Neuronal stem cell (in vitro differentiated cells): ENCODE data around the gene KIF1A.
A peak's percentile ranks its signal among the peaks of the same experiment; 100 is the strongest.

Source experiments
- DNase-seq: peaks from one replicate; pipeline ENCODE4 v3.0.0-alpha.2; 2013; ENCODE audit warnings: low spot score
- H2AFZ ChIP-seq: one replicate; pipeline ENCODE4 v1.6.1; 2013; ENCODE audit warnings: mild to moderate bottlenecking, low read length, inconsistent platforms
- H2AK5ac ChIP-seq: 2 replicates; pipeline ENCODE4 v1.6.1; 2013; ENCODE audit warnings: low read depth, mild to moderate bottlenecking, inconsistent platforms, low read length, moderate library complexity, mixed read lengths
- H2BK120ac ChIP-seq: 2 replicates; pipeline ENCODE4 v1.6.1; 2013; ENCODE audit warnings: low read depth, mild to moderate bottlenecking, inconsistent platforms, low read length, moderate library complexity, mixed read lengths
- H2BK12ac ChIP-seq: one replicate; pipeline ENCODE4 v1.6.1; 2013; ENCODE audit warnings: low read length, inconsistent platforms
- H2BK15ac ChIP-seq: 2 replicates; pipeline ENCODE4 v1.6.1; 2013; ENCODE audit warnings: mild to moderate bottlenecking, low read length, inconsistent platforms, mixed read lengths
- H2BK5ac ChIP-seq: one replicate; pipeline ENCODE4 v1.6.1; 2013; ENCODE audit warnings: inconsistent platforms, mild to moderate bottlenecking, low read length, moderate library complexity
- H3K14ac ChIP-seq: one replicate; pipeline ENCODE4 v1.6.1; 2013; ENCODE audit warnings: low read length, inconsistent platforms
- H3K18ac ChIP-seq: 2 replicates; pipeline ENCODE4 v1.6.1; 2013; ENCODE audit warnings: low read length, inconsistent platforms
- H3K23ac ChIP-seq: 2 replicates; pipeline ENCODE4 v1.6.1; 2013; ENCODE audit warnings: low read depth, mild to moderate bottlenecking, mixed read lengths, low read length, inconsistent platforms; ENCODE audit not compliant: poor library complexity
- H3K27ac ChIP-seq: replicated peaks from 3 replicates; pipeline ENCODE4 v1.5.1; 2013; ENCODE audit warnings: low read length, inconsistent platforms
- H3K27me3 ChIP-seq, 3 experiments: 2 replicates each; pipeline ENCODE4 v1.6.1; 2013; ENCODE audit warnings: low read length in 3 of 3, mild to moderate bottlenecking in 2 of 3, inconsistent platforms in 1 of 3, low read depth in 1 of 3, mixed read lengths in 1 of 3, moderate library complexity in 1 of 3; ENCODE audit not compliant: control insufficient read depth in 3 of 3, insufficient read depth in 3 of 3
- H3K36me3 ChIP-seq, 2 donors: replicated peaks in 1 of 2; 2 replicates each; pipeline ENCODE4 v1.6.1; 2013; ENCODE audit warnings: low read length in 2 of 2; ENCODE audit not compliant: control insufficient read depth in 2 of 2, insufficient read depth in 2 of 2
- H3K4ac ChIP-seq: 2 replicates; pipeline ENCODE4 v1.6.1; 2013; ENCODE audit warnings: inconsistent platforms, mild to moderate bottlenecking, low read length, moderate library complexity
- H3K4me1 ChIP-seq, 2 donors: 1 replicate in 1 of 2; 2 replicates in 1 of 2; pipeline ENCODE4 v1.6.1; 2013; ENCODE audit warnings: low read length in 2 of 2, low read depth in 1 of 2; ENCODE audit not compliant: control insufficient read depth in 2 of 2, insufficient read depth in 1 of 2
- H3K4me2 ChIP-seq: one replicate; pipeline ENCODE4 v1.6.1; 2013; ENCODE audit warnings: mild to moderate bottlenecking, low read length, inconsistent platforms; ENCODE audit not compliant: insufficient read depth, poor library complexity, severe bottlenecking
- H3K4me3 ChIP-seq, 2 donors: 2 replicates each; pipeline ENCODE4 v1.5.1; 2013; ENCODE audit warnings: low read length in 2 of 2, mild to moderate bottlenecking in 2 of 2, inconsistent platforms in 1 of 2, moderate library complexity in 1 of 2
- H3K79me1 ChIP-seq: one replicate; pipeline ENCODE4 v1.6.1; 2013; ENCODE audit warnings: low read depth, mild to moderate bottlenecking, inconsistent platforms, low read length, moderate library complexity
- H3K9ac ChIP-seq: one replicate; pipeline ENCODE4 v1.6.1; 2013; ENCODE audit warnings: mild to moderate bottlenecking, low read depth, low read length, inconsistent platforms; ENCODE audit not compliant: poor library complexity
- H3K9me3 ChIP-seq, 2 donors: replicated peaks in 1 of 2; 2 replicates each; pipeline versions ENCODE3 to v1.6.1; 2013; ENCODE audit warnings: low read length in 2 of 2, mild to moderate bottlenecking in 2 of 2, inconsistent platforms in 1 of 2, low read depth in 1 of 2, mixed read lengths in 1 of 2, moderate library complexity in 1 of 2; ENCODE audit not compliant: control insufficient read depth in 2 of 2, insufficient read depth in 1 of 2
- H4K8ac ChIP-seq: one replicate; pipeline ENCODE4 v1.6.1; 2013; ENCODE audit warnings: low read depth, mild to moderate bottlenecking, inconsistent platforms, low read length, moderate library complexity
- H4K91ac ChIP-seq: one replicate; pipeline ENCODE4 v1.6.1; 2013; ENCODE audit warnings: low read length, low read depth, mild to moderate bottlenecking, inconsistent platforms; ENCODE audit not compliant: poor library complexity
- WGBS, 2 donors: extraction: QIAGEN DNeasy Blood & Tissue Kit; methylation state at CpG; one replicate each; pipeline ENCODE4 v1.1.7; 2013; ENCODE audit warnings: missing lambda C conversion rate in 2 of 2, mixed read lengths in 1 of 2; ENCODE audit not compliant: insufficient read length in 2 of 2, insufficient replicate concordance in 1 of 2; ENCODE audit errors: extremely low coverage in 2 of 2; 5-methylcytosine and 5-hydroxymethylcytosine counted together

The KIF1A gene

DNA sequence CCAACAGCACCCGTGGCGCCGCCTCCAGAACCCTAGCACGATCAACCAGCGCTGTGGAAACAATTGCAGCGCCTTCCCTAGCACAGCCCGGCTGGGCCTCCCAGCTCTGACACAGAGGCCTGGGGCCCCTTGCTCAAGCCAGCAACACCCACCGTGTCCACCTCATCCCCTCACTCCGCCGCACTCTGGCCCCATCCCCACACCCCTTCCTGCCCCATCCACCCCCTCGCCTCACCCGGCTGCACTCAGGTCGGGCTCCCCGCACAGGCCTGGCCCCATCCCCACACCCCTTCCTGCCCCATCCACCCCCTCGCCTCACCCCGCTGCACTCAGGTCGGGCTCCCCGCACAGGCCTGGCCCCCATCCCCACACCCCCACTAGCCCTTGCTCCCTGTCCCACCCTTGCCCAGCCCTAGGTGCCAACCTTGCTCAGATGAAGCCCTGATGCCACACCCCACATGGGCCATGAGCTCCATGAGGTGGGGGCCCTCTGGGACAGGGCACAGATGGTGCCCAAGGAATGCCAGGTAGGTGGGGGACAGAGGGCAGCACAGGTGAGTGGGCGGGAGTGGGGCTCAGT, 28.7 kb downstream of the KIF1A start:
- Histone ChIP-seq H3K36me3 (peaks cover 38% of the 10 kb centered on the region in 2 donors), H3K27ac (peak overlapping the region; percentile 81), H3K4me3 (no peak overlapping the region), H2BK12ac (peak overlapping the region; percentile 90), H3K18ac (peak overlapping the region; percentile 80), H3K23ac (no peak overlapping the region), H3K4me2 (no peak overlapping the region), H3K9ac (peak overlapping the region; percentile 70), H3K79me1 (peaks cover 25% of the 10 kb centered on the region), H4K91ac (peak overlapping the region; percentile 64), H3K4me1 (peaks cover 17 to 23% of the 10 kb centered on the region in 2 donors), H3K4ac (peak overlapping the region; percentile 66), H2BK5ac (peak overlapping the region; percentile 75), H3K14ac (peak overlapping the region; percentile 96), H3K9me3 (no peaks in the 10 kb centered on the region), H2BK120ac (no peak overlapping the region), H4K8ac (no peak overlapping the region), H2AFZ (no peak overlapping the region), H2BK15ac (peak overlapping the region; percentile 64), H2AK5ac (peak overlapping the region; percentile 92), H3K27me3 (no peaks in the 10 kb centered on the region)
- DNase-seq, result no peak
- no CpG with 5 or more reads among the region's 19 CpGs for WGBS, 2 donors

DNA sequence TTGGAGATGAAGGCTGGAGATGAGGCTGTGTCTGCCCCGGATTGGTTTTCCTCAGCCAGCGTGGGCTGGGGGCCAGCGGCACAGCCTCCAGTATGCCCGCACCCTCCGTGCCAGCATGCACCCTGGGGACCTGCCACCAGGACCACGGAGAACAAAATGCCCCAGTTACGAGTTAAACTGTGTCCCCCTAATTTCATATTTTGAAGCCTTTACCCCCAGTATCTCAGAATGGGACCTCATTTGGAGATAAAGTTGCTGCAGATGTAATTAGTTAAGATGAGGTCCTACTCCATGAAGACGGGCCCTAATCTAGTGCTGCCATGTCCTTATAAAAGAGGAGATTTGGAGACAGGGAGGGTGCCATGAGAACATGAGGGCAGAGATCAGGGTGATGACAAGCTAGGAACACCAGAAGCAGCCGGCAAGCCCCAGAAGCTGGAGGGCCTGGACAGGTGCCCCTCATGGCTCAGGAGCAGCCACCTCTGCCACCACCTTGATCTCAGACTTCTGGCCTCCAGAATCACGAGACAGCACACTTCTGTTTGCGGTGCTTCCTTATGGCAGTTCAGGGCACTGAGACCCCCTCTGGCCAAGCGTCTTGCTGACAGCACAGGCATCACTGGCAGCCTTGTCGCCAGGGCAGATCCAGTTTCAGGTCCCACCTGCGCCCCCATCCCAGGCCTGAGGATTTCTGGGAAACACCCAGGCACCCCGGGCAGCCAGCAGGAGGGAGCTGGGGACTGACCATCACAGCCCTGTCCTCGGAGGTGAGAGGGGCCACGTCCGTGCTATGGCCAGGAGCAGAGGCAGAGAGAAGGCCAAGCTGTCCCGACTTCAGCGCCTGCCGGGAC, 29.4 kb downstream of the KIF1A start:
- Histone ChIP-seq H2BK5ac (peak overlapping the region; percentile 75), H3K79me1 (peaks cover 27% of the 10 kb centered on the region), H2BK12ac (peak overlapping the region; percentile 90), H2AFZ (no peak overlapping the region), H3K9ac (peak overlapping the region; percentile 60), H2BK15ac (peak overlapping the region; percentile 37), H3K18ac (peak overlapping the region; percentile 80), H3K4me3 (no peak overlapping the region), H4K8ac (no peak overlapping the region), H3K9me3 (no peaks in the 10 kb centered on the region), H3K14ac (no peak overlapping the region), H3K23ac (peak overlapping the region; percentile 55), H4K91ac (no peak overlapping the region), H3K4ac (no peak overlapping the region), H2BK120ac (no peak overlapping the region), H3K4me1 (peaks cover 17 to 23% of the 10 kb centered on the region in 2 donors), H3K36me3 (peaks cover 37 to 38% of the 10 kb centered on the region in 2 donors), H3K27ac (no peak overlapping the region), H2AK5ac (peak overlapping the region; percentile 88), H3K4me2 (no peak overlapping the region), H3K27me3 (no peaks in the 10 kb centered on the region)
- no CpG with 5 or more reads among the region's 21 CpGs for WGBS, 2 donors
- no peak for DNase-seq

DNA sequence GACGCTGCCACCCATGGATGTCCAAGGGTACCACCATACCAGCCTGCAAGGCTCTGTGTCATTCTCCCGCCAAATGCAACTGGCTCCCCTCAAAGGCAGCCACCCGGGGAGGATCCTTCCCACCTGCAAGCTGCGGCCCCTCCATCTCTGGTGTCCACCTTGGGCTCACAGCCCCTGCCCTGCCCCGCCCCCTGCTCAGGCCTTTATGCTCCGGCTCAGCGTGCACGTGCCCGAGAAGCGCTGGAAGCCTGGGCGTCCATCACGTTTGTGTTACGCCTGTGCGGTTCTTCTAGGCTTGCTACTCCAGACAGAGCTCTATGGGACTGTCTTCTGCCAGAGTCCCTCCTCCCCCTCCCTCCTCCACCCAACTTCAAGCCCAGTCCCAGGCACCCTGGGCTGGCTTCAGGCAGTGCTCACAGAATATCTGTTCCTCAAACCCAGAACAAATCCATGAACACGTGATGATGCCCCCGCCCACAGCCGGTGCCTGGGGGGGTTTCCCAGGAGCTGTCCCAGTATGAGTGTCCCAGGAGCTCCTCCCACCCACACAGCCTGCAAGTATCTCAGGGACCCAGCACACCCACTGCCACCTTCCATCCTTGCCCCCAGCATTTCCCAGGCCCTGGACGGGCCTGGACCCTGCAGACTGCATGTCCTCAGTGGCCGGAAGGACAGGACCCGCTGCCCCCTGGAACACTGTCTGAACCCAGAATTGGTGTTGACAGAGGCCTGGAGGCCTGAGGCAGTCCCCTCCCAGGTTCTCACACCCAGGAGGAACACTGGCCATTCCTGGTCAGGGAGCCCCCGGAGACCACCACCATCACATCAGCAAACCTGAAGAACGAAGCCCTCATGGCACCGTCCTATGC, 30.3 kb downstream of the KIF1A start:
- Histone ChIP-seq H3K27ac (no peak overlapping the region), H2BK5ac (peak overlapping the region; percentile 75), H2BK15ac (no peak overlapping the region), H2BK12ac (no peak overlapping the region), H2AK5ac (no peak overlapping the region), H3K79me1 (peaks cover 30% of the 10 kb centered on the region), H3K18ac (no peak overlapping the region), H3K9me3 (no peaks in the 10 kb centered on the region), H3K4me3 (no peak overlapping the region), H3K4ac (no peak overlapping the region), H3K23ac (peak overlapping the region; percentile 11), H3K27me3 (no peaks in the 10 kb centered on the region), H4K91ac (no peak overlapping the region), H3K4me2 (no peak overlapping the region), H4K8ac (no peak overlapping the region), H2BK120ac (no peak overlapping the region), H3K4me1 (peaks cover 17 to 23% of the 10 kb centered on the region in 2 donors), H3K14ac (no peak overlapping the region), H3K9ac (no peak overlapping the region), H2AFZ (no peak overlapping the region), H3K36me3 (peaks cover 38 to 40% of the 10 kb centered on the region in 2 donors)
- WGBS, 2 donors, result no CpG with 5 or more reads among the region's 23 CpGs
- DNase-seq, result no peak
